Kidney (tissue), 22 donors: ENCODE data around the gene PAQR6. TPM values are rescaled to one million over a fixed set of nuclear protein-coding genes. Genes with fewer than 3 reads are reported as not detected.

Source experiments
- DNase-seq, 5 donors: peaks; one replicate each; pipeline ENCODE4 v3.0.0-alpha.2; 2013 to 2020
- FAIRE-seq: peaks from 2 replicates; lab custom pipeline; 2012; peaks lifted over from hg19 to GRCh38; lab: Jason Lieb, UNC
- H3K27ac ChIP-seq, 2 donors: one replicate each; pipeline ENCODE4 v1.7.0; 2013; ENCODE audit warnings: low read depth in 2 of 2, low read length in 2 of 2, inconsistent platforms in 1 of 2
- H3K27me3 ChIP-seq: one replicate; pipeline ENCODE4 v1.7.1; 2013; ENCODE audit warnings: low read length, inconsistent platforms; ENCODE audit not compliant: control insufficient read depth, insufficient read depth
- H3K36me3 ChIP-seq, 3 donors: one replicate each; pipeline versions ENCODE4 v1.7.0 to v1.7.1; 2013; ENCODE audit warnings: low read length in 3 of 3, control low read depth in 1 of 3, inconsistent platforms in 1 of 3; ENCODE audit not compliant: insufficient read depth in 3 of 3, control insufficient read depth in 2 of 3
- H3K4me1 ChIP-seq, 3 donors: one replicate each; pipeline versions ENCODE4 v1.7.0 to v1.7.1; 2013; ENCODE audit warnings: low read length in 3 of 3, inconsistent platforms in 1 of 3, low read depth in 1 of 3; ENCODE audit not compliant: control insufficient read depth in 2 of 3, insufficient read depth in 2 of 3
- H3K4me3 ChIP-seq, 3 donors: one replicate each; pipeline versions ENCODE4 v1.7.0 to v1.8.1; 2013; ENCODE audit warnings: low read length in 3 of 3, control low read depth in 1 of 3, inconsistent platforms in 1 of 3
- H3K9ac ChIP-seq, 3 donors: one replicate each; pipeline versions ENCODE4 v1.7.0 to v1.7.1; 2013; ENCODE audit warnings: low read length in 3 of 3, control low read depth in 1 of 3, inconsistent platforms in 1 of 3
- H3K9me3 ChIP-seq, 3 donors: one replicate each; pipeline versions ENCODE4 v1.7.0 to v1.7.1; 2013; ENCODE audit warnings: low read length in 3 of 3, control low read depth in 1 of 3, inconsistent platforms in 1 of 3; ENCODE audit not compliant: control insufficient read depth in 2 of 3, insufficient read depth in 1 of 3
- intact Hi-C: fragments of 100-400 bp; cut with DNase I; formaldehyde crosslinking; loops from one replicate; pipeline ENCODE4 v1.11.1; 2022
- long read RNA-seq, 10 donors: library from polyadenylated mRNA in 1 of 10; unstranded in 1 of 10; transcript quantifications; one replicate each; pipeline ENCODE4 v2.0.0 and lab custom pipeline, GENCODE V29; 2021 to 2026
- polyA plus RNA-seq: library from polyadenylated mRNA; stranded (reverse); fragments of 350-450 nt; fragmentation: Illumina TruSeq; extraction: RNeasy Lipid Tissue Mini Kit (QIAGEN cat#74804); gene quantifications from one replicate; pipeline ENCODE4 v1.2.3, GENCODE V29; 2014; ENCODE audit warnings: low read depth, low replicate concordance; ENCODE audit not compliant: insufficient read depth
- total RNA-seq: library from RNA; stranded (reverse); fragmentation: NEBNext Ultra II Directional; extraction: Animal tissue kit (Norgen Biotek cat#: 25700); gene quantifications from one replicate; pipeline ENCODE4 v1.2.1, GENCODE V29; 2021
- TF ChIP-seq, protein P1 (sequence below): IDR thresholded peaks from 3 replicates; pipeline ENCODE4 v1.5.1; 2012; ENCODE audit warnings: mild to moderate bottlenecking, moderate library complexity, borderline replicate concordance; ENCODE audit not compliant: insufficient read depth; ENCODE audit errors: extremely low read depth
- donor health status: control.
- donor health status: control.
- donor health status: control.
- donor health status: control.
- donor health status: control.
- donor health status: DM: yes; HTN: yes; CAD: no.
- donor health status: Normal renal cell carcinoma (clear cell type).

Gene PAQR6, protein sequence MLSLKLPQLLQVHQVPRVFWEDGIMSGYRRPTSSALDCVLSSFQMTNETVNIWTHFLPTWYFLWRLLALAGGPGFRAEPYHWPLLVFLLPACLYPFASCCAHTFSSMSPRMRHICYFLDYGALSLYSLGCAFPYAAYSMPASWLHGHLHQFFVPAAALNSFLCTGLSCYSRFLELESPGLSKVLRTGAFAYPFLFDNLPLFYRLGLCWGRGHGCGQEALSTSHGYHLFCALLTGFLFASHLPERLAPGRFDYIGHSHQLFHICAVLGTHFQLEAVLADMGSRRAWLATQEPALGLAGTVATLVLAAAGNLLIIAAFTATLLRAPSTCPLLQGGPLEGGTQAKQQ
- total RNA-seq (4.2 TPM), polyA plus RNA-seq (2.0 TPM)
- long read RNA-seq, donor 1 = 0 reads
- long read RNA-seq, donor 2 = 0 reads
- long read RNA-seq, donor 3 = 0 reads
- long read RNA-seq, donor 4 = 0 reads
- long read RNA-seq, donor 5 = 0 reads
- long read RNA-seq, donor 6 = 0 reads
- long read RNA-seq, donor 7, partial matches to known transcripts = 2 of 6 reads
- long read RNA-seq, donor 7, other reads (novel, unspliced or antisense) = 4 of 6 reads
- long read RNA-seq, donor 8 = 0 reads
- long read RNA-seq, donor 9 = 0 reads
- long read RNA-seq, donor 10 = 0 reads

DNA sequence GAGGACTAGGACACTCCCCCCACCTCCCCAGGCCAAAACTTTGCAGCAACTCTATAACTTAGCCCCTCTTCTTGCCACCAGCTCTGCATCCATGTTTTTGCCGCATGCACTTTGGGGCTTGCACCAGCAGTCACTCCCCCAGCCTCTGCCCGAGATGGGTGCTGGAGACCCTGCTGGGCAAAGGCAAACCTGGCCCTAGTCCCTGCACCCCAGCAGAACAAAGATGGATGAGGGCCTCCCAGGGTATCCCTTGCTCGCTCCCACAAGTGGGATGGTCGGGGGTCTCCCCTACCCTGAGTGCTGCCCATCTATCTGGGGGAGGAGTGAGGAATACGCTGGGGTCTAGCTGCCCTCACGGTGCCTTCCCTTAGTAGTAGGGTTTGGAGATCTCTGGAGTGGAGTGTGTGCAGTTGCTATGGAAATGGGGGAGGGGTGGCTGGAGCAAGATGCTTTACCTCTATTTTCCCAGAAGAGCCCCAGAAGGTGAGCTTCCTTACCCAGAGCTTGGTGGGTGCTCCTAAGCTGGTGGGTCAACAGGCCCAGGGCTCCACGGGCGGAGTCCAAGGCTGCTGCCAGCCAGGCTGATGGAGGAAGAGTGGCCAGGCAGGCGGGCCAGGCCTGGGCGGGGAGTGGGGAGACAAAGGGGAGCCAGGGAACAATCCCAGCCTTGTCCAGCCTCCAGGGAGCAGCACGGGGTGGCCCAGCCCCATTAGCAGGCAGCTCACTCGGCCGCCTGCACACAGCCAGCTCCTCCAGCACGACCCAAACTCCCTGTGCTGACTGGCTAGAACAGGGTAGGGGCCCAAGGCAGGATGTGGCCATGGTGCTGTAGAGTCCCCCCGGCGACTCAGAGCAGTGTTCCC is at the start of gene PAQR6:
Gene PAQR6, minus strand, starts transcription at position 597 of the 863 bp plus-strand sequence. CDS start 1,325 bp downstream, outside the sequence.
- no peak within 1 kb of the TSS for H3K9ac ChIP-seq
- DNase-seq (no peak), FAIRE-seq (no peak)
- H3K4me1 ChIP-seq = peaks cover 0 to 7% (median 0%) of the 10 kb centered on the region in 3 donors
- H3K27me3 ChIP-seq = no peaks in the 10 kb centered on the region
- H3K9me3 ChIP-seq = no peaks in the 10 kb centered on the region
- intact Hi-C loops = no loop called here
- H3K36me3 ChIP-seq = peaks cover 2 to 30% (median 12%) of the 10 kb centered on the region in 3 donors
- TF ChIP-seq, protein P1, sequence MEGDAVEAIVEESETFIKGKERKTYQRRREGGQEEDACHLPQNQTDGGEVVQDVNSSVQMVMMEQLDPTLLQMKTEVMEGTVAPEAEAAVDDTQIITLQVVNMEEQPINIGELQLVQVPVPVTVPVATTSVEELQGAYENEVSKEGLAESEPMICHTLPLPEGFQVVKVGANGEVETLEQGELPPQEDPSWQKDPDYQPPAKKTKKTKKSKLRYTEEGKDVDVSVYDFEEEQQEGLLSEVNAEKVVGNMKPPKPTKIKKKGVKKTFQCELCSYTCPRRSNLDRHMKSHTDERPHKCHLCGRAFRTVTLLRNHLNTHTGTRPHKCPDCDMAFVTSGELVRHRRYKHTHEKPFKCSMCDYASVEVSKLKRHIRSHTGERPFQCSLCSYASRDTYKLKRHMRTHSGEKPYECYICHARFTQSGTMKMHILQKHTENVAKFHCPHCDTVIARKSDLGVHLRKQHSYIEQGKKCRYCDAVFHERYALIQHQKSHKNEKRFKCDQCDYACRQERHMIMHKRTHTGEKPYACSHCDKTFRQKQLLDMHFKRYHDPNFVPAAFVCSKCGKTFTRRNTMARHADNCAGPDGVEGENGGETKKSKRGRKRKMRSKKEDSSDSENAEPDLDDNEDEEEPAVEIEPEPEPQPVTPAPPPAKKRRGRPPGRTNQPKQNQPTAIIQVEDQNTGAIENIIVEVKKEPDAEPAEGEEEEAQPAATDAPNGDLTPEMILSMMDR = no peak
- H3K27ac ChIP-seq = no peak within 1 kb of the TSS
- H3K4me3 ChIP-seq = no peak within 1 kb of the TSS

DNA sequence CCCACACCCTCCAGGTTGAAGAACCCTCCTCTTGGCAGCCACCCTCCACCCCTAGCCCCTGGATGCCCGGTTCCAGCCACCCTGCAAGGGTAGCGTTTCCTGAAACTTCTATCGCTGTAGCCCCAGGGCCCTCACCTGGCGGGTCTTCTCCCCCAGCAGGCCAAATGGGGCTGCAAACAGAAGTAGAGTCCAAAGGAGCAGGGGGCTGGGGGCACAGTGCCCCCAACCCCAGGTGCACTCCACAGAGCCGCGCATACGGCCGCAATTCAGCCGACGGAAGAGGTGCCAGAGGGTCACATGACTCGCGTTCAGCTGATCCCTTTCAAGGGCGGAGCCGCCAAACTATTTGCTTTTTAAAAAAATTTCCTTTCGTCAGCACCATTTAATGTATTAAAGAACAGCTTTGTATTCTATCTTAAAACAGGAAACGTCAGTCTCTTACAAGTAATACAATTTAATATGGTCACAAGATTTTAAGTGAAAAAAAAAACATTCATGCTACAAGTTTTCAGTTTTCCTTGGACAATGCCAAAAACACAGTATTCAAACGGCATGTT is 47.6 kb upstream of the PAQR6 start, which contains the start of gene GLMP:
Gene GLMP, minus strand, starts transcription at position 289 of the 557 bp plus-strand sequence. Its CDS starts 34 bp downstream, at position 255.
- TF ChIP-seq, protein P1 = no peak
- Histone ChIP-seq H3K36me3 (peaks cover 0 to 2% (median 0%) of the 10 kb centered on the region in 3 donors), H3K4me1 (peaks cover 0 to 20% (median 13%) of the 10 kb centered on the region in 3 donors), H3K4me3 (peak within 1 kb of the TSS; percentile 71 to 93 (median 86)), H3K9ac (peak within 1 kb of the TSS; percentile 65 to 92 (median 89)), H3K27me3 (no peaks in the 10 kb centered on the region), H3K9me3 (no peaks in the 10 kb centered on the region), H3K27ac (peak within 1 kb of the TSS; percentile 41 to 68)
- FAIRE-seq = peak; percentile 3
- intact Hi-C loops = no loop called here
- DNase-seq = peak; percentile 45 to 86 (median 68)

DNA sequence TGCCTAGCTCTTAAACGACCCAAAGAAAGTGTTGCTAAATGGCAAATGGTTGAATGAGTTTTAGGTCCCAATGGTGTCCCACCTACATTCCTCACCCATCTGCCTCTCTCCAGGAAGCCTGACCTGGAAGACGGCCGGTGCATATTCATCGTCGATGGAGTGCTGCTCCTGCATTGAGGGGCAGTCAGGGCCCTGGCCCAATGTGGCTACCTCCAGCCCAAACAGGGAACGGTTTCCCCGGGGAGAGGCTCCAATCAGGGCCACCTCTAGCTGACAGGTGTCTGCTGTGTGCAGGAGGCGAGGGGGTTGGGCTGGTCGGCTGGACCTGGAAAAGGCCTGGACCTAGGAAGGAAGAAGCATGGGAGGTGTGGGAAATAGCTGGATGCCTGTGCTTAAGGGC is 46.0 kb upstream of the PAQR6 start:
- FAIRE-seq (no peak), DNase-seq (no peak)
- H3K27ac ChIP-seq = no peak overlapping the region

More for the DNA sequence above, 46.0 kb upstream of the PAQR6 start:
- TF ChIP-seq, protein P1 = no peak
- Histone ChIP-seq H3K9ac (no peak overlapping the region), H3K27me3 (no peaks in the 10 kb centered on the region), H3K4me3 (no peak overlapping the region), H3K4me1 (peaks cover 0 to 20% (median 13%) of the 10 kb centered on the region in 3 donors), H3K36me3 (peaks cover 0 to 2% (median under 1%) of the 10 kb centered on the region in 3 donors), H3K9me3 (no peaks in the 10 kb centered on the region)
- intact Hi-C loops = no loop called here
